ENCODE data around the gene FOXS1. TPM values are rescaled to one million over a fixed set of nuclear protein-coding genes. Genes with fewer than 3 reads are reported as not detected.
A peak's percentile ranks its signal among the peaks of the same experiment; 100 is the strongest.

The FOXS1 gene
- total and polyA plus RNA-seq, 10 of the 15 experiments (the other 5 are each of a cell fraction or from before 2014, with no cell fraction given) = not detected

DNA sequence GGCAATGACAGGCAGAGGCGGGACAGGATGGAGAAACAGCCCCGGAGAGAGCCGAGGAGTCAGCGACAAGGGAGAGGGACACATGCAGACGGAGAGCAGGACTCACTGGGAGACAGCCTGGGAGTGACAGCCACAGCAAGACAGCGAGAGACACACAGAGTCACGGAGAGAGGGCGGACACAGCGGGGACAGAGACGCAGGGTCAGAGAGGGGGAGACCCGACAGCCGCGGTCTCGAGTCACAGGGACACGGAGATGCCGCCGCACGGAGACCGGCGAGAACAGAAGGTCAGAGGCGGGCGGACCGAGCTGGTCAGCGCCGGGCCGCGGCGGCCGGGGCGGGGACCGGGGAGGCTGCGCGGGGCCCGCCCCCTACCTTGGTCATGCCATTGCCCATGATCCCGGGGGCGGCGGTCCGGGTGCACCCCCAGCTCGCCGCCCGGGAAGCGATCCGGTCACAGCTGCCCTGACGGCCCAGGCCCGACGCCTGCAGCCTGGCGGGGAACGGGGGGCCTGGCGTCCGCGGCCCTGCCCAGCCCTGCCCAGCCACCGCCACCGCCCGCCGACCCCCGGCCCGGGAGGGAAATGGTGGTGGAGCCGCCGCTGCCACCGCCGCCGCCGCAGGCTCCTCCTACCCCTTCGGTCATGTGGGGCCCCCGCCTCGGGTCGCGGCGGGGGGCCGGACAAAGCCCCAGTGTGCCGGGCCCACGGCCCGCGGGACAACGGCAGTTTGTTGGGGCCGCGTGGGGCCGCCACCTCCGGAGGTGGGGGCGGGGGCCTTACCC lies 24.7 kb upstream of the FOXS1 start, which contains the start of the genes DUSP15 and TTLL9 (continued):
- TF ChIP-seq, protein P1, sequence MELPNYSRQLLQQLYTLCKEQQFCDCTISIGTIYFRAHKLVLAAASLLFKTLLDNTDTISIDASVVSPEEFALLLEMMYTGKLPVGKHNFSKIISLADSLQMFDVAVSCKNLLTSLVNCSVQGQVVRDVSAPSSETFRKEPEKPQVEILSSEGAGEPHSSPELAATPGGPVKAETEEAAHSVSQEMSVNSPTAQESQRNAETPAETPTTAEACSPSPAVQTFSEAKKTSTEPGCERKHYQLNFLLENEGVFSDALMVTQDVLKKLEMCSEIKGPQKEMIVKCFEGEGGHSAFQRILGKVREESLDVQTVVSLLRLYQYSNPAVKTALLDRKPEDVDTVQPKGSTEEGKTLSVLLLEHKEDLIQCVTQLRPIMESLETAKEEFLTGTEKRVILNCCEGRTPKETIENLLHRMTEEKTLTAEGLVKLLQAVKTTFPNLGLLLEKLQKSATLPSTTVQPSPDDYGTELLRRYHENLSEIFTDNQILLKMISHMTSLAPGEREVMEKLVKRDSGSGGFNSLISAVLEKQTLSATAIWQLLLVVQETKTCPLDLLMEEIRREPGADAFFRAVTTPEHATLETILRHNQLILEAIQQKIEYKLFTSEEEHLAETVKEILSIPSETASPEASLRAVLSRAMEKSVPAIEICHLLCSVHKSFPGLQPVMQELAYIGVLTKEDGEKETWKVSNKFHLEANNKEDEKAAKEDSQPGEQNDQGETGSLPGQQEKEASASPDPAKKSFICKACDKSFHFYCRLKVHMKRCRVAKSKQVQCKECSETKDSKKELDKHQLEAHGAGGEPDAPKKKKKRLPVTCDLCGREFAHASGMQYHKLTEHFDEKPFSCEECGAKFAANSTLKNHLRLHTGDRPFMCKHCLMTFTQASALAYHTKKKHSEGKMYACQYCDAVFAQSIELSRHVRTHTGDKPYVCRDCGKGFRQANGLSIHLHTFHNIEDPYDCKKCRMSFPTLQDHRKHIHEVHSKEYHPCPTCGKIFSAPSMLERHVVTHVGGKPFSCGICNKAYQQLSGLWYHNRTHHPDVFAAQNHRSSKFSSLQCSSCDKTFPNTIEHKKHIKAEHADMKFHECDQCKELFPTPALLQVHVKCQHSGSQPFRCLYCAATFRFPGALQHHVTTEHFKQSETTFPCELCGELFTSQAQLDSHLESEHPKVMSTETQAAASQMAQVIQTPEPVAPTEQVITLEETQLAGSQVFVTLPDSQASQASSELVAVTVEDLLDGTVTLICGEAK (IDR thresholded peaks at IDR 0.05; ENCODE audit: borderline replicate concordance) = peak; percentile 40; the same call in 1 of the 2 replicates
- no peak for TF ChIP-seq SIX5 (IDR thresholded peaks at IDR 0.05; ENCODE audit: low read depth, low read length, severe bottlenecking)
- peak; percentile 48 for TF ChIP-seq BACH1 (IDR thresholded peaks at IDR 0.05; ENCODE audit: borderline replicate concordance)
- TF ChIP-seq SPI1 (IDR thresholded peaks at IDR 0.05; ENCODE audit: borderline replicate concordance, insufficient read depth, low read depth, low read length) = no peak
- TF ChIP-seq SREBF1 (IDR thresholded peaks at IDR 0.05; ENCODE audit: low read length) = no peak
- no peak for TF ChIP-seq MYC (IDR thresholded peaks at IDR 0.05; ENCODE audit: insufficient read depth, insufficient read length, insufficient replicate concordance, low read length, severe bottlenecking)
- TF ChIP-seq, protein P2, sequence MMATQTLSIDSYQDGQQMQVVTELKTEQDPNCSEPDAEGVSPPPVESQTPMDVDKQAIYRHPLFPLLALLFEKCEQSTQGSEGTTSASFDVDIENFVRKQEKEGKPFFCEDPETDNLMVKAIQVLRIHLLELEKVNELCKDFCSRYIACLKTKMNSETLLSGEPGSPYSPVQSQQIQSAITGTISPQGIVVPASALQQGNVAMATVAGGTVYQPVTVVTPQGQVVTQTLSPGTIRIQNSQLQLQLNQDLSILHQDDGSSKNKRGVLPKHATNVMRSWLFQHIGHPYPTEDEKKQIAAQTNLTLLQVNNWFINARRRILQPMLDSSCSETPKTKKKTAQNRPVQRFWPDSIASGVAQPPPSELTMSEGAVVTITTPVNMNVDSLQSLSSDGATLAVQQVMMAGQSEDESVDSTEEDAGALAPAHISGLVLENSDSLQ (IDR thresholded peaks at IDR 0.05) = peak; percentile 76
- no peak for TF ChIP-seq BRCA1 (IDR thresholded peaks at IDR 0.05; ENCODE audit: low read depth, low read length)
- TF ChIP-seq, protein P3, sequence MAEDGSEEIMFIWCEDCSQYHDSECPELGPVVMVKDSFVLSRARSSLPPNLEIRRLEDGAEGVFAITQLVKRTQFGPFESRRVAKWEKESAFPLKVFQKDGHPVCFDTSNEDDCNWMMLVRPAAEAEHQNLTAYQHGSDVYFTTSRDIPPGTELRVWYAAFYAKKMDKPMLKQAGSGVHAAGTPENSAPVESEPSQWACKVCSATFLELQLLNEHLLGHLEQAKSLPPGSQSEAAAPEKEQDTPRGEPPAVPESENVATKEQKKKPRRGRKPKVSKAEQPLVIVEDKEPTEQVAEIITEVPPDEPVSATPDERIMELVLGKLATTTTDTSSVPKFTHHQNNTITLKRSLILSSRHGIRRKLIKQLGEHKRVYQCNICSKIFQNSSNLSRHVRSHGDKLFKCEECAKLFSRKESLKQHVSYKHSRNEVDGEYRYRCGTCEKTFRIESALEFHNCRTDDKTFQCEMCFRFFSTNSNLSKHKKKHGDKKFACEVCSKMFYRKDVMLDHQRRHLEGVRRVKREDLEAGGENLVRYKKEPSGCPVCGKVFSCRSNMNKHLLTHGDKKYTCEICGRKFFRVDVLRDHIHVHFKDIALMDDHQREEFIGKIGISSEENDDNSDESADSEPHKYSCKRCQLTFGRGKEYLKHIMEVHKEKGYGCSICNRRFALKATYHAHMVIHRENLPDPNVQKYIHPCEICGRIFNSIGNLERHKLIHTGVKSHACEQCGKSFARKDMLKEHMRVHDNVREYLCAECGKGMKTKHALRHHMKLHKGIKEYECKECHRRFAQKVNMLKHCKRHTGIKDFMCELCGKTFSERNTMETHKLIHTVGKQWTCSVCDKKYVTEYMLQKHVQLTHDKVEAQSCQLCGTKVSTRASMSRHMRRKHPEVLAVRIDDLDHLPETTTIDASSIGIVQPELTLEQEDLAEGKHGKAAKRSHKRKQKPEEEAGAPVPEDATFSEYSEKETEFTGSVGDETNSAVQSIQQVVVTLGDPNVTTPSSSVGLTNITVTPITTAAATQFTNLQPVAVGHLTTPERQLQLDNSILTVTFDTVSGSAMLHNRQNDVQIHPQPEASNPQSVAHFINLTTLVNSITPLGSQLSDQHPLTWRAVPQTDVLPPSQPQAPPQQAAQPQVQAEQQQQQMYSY (CRISPR knock-in tag; IDR thresholded peaks at IDR 0.05) = no peak
- no peak for TF ChIP-seq TCF3 (IDR thresholded peaks at IDR 0.05; ENCODE audit: borderline replicate concordance, insufficient read depth, low read depth, low read length)
- TF ChIP-seq KLF5 (IDR thresholded peaks at IDR 0.05; ENCODE audit: partially characterized antibody) = peak; percentile 56
- peak; percentile 30; the same call in 1 of the 2 replicates for TF ChIP-seq NR2C1 (IDR thresholded peaks at IDR 0.05)
- TF ChIP-seq HDGF (IDR thresholded peaks at IDR 0.05) = peak; percentile 82; the same call in 1 of the 2 replicates
- no peak for TF ChIP-seq SUPT20H (IDR thresholded peaks at IDR 0.05; ENCODE audit: borderline replicate concordance, control insufficient read depth, low read depth, low read length)
- TF ChIP-seq, protein P4, sequence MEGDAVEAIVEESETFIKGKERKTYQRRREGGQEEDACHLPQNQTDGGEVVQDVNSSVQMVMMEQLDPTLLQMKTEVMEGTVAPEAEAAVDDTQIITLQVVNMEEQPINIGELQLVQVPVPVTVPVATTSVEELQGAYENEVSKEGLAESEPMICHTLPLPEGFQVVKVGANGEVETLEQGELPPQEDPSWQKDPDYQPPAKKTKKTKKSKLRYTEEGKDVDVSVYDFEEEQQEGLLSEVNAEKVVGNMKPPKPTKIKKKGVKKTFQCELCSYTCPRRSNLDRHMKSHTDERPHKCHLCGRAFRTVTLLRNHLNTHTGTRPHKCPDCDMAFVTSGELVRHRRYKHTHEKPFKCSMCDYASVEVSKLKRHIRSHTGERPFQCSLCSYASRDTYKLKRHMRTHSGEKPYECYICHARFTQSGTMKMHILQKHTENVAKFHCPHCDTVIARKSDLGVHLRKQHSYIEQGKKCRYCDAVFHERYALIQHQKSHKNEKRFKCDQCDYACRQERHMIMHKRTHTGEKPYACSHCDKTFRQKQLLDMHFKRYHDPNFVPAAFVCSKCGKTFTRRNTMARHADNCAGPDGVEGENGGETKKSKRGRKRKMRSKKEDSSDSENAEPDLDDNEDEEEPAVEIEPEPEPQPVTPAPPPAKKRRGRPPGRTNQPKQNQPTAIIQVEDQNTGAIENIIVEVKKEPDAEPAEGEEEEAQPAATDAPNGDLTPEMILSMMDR (IDR thresholded peaks at IDR 0.05 in 2 of 3, conservative IDR thresholded peaks at IDR 0.05 in 1 of 3; ENCODE audit: control insufficient read depth in 2 of 3, extremely low read depth in 1 of 3, insufficient read depth in 1 of 3, low read depth in 3 of 3, low read length in 3 of 3) = no peak
- peak; percentile 72 for TF ChIP-seq LARP7 (IDR thresholded peaks at IDR 0.05)
- no peak for TF ChIP-seq MEF2A (IDR thresholded peaks at IDR 0.05; ENCODE audit: insufficient read depth, low read depth, low read length)

All from GM12878 (cell line).